CMK (cell line): ENCODE data around the gene FGD1.

Experiments
- DNase-seq: peaks from one replicate; pipeline ENCODE4 v3.0.0-alpha.2; 2010; ENCODE audit warnings: low read depth

The FGD1 gene

DNA sequence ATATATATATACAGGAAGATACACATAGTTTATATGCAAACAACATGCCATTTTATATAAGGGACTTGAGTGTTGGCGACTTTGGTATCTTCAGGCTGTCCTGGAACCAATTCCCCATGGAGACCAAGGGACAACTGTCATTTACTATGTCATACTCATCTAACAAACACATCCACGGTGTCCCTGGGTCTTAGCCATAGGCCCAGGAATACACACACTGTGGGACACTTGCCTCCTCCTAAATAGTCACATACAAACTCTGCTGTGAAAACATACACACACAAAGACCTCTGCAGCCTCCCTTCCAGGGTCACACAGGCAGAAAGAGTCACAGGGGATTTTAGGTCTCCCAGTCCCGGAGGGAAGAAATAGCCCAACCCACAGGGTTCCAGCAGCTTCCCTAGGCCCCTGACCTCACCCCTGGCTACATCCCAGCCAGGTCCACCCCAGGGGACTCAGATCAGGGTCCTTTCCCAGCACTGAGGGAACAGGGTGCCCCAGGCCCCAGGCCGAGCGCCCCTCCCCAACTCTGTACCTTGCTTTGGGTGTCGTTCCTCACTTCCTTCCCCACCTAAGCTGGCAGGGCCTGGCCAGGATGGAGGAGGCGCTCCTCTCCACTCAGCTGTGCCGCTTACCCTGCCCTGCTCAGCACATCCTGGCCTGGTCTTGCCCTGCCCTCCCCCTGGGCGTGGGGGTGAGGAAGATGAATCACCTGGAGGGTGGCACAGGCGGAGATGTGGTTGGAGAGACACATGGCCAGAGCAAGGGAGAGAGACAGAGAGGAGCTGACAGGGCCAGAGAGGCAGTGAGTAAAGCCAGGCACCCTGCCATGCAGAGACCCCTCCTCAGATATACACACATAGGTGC is 21.8 kb downstream of the FGD1 start:
- no peak for DNase-seq

DNA sequence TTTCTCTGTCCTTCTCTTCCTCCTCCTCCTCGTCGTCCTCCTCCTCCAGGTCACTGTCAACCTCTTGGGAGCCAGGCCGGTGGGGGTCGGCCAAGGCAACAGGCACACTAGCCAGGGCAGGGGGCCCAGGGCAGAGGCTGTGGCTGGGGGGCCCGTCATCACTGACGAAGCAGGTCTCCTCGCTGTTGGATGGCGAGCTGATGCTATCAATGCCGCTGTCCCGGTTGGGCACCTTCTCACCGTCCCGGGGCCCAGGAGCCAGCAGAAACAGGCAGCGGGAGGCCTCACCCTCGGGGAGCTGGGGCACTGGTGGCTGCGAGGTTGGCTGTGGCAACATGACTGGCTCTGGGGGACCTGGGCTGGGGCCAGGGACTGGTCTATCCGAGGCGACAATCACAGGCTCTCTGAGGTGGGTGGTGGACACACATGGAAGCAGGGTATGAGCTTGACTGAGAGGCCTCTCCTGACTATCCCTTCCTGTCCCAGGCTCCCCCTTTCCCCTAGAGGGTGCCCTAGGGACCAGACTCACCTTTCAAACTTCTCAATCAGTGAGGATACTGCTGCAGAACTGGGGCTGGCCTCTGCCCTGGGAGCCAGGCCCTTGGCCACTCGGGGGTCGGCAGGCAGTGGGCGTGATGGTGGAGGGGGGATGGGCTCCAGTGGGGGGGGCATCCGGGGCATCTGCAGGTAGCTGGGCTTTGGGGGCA is 25.8 kb downstream of the FGD1 start:
- DNase-seq, result no peak

DNA sequence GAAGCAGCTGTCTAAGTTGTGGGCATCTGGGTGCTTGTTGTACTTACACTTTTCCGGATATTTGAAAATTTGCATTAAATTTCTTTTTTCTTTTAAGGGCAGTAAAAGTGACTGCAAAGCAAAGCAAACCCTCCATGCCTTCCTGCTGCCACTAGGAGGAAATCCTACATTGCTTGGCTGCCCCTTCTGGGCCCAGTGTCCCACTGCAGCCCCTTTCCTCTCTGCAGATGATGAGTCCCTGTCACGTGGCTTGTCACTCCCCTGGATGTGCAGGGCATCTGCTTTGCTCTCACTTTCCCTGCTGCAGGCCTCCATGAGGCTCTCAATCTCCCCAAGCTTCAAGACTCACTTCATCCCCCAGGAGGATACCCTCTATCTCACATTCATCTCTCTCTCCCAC is 43.1 kb downstream of the FGD1 start:
- no peak for DNase-seq

DNA sequence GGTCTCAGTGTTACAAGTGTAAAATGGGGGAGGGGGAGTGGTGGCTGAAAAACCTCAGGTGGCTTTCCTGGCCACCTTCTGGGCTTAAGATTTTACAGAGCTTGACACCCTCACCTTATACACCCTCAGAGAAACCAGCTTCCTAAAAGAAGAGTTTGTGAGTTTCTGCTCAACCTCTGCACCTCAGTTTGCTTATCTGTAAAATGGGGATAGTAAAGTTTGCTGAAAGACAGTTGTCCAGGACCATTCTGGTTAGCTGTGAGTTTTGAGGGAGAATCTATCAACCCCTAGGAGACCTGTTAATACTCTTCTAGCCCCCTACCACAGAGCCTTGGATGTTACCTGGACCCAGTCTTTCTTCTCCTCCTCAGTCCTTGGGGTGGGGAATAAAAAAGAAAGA is 46.1 kb downstream of the FGD1 start:
- no peak for DNase-seq

DNA sequence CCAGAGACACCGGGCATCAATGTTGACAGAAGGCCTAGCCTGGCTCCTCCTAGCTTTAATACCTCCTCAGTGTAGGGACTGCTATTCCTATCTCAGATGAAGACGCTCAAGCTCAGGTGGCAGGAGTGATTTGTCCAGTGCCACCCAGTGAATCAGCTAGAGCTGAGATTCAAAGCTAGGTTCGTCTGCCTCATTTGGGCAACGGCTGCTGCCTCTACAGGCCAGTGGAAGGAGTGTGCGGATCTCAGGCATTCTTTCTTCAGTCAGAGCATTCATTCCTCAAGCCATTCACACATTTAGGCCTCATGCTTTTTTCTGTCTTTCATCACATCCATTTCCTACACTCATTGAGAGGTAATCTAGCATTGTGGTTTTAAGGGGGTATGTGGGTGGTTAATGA is 48.6 kb downstream of the FGD1 start:
- DNase-seq, result no peak

DNA sequence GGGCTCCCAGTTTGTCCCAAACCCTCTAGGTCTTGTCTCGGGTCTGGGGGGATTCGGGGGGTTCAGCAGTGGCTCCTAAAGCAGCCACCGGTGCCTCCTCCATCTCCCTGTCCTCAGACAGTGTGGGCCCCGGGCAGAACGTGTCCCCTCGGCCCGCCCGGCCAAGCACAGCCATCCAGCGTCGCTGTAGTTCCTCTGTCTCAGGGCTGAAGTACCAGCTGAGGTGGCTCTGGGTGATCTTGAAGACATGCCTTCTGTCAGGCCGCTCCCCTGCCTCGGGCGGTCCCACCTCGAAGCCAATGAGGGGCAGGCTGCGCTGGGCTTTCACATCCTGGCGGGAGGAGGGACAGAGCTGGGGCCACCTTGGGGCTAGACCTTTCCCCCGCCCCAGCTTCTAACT is 50.0 kb downstream of the FGD1 start:
- no peak for DNase-seq

DNA sequence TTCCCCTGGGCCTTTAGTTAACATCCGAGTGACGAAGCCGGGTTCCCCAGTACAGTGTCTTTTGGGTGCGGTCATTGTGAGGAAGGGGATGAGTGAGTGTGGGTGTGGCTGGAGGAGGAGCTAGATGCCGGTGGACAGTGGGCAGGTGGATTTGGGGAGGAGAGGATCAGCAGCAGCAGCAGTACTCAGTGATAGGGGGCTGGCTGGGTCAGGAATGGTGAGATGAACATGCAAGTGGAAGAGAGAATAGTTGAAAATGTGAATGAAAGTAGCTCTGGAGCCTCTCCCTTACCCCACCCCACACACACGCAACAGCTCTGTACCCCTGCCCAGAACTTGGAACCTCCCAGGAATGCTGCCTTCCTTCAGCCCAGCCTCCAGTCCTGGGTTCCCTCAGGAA is 51.3 kb downstream of the FGD1 start:
- no peak for DNase-seq

DNA sequence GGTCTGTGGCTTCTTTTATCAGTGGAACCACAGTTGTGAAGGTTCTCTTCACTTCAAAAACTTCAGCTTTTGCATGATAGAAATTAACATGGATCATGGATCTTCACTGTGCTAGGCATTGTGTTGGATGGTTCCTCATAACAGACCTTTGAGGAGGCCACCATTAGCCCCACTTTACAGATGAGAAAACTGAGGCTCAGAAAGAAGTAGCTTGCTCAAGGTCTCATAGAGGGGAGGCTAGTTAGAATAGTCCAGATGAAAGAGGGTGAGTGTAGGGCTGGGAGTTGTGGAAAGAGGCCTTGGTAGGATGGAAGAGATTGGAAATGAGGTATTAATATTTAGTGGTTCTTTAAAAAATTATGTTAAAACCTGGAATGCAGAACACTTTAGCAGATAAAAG is 53.2 kb downstream of the FGD1 start:
- DNase-seq, result no peak

DNA sequence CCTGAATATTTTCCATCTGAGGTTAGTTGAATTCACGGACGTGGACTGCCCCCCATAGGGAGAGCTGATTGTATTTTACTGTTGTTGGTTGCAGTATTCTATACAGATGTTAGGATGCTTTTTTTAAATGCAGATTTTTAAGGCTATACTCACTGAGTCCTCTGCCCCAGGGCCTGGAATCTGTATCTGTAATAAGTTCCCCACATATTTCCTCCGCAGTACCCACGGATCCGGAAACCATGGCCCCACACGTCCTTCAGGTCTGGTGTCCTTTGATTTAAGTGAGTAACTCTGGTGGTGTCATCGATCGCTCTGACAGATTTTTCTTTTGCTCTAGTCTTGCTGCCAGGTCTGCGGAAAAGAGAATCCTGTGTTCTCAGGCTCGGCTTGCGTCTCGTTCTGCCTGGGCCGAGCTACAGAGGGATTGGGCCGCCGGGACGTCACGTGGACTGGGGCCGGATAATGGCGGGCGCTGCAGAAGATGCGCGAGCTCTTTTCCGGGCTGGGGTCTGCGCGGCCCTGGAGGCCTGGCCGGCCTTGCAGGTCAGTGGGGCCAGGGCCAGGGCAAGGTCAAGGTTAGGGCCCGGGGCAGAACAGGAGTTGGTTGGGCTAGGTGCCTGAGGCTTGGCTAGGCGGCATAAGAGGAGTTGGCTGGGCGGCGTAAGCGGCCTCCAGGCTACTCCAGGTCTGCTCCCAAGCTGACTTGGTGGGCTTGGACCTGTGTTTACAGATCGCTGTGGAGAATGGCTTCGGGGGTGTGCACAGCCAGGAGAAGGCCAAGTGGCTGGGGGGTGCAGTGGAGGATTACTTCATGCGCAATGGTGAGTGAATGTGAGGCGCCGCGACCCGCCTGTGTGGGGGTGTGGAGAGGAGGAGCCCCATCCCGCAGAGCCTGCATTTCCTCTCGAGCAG is 55.8 kb downstream of the FGD1 start, which contains the start of gene TSR2:
TSR2 (plus strand) TSS at position 445 of the 912 bp plus-strand sequence; CDS start at position 463, 18 bp downstream.
- peak; percentile 65 for DNase-seq

DNA sequence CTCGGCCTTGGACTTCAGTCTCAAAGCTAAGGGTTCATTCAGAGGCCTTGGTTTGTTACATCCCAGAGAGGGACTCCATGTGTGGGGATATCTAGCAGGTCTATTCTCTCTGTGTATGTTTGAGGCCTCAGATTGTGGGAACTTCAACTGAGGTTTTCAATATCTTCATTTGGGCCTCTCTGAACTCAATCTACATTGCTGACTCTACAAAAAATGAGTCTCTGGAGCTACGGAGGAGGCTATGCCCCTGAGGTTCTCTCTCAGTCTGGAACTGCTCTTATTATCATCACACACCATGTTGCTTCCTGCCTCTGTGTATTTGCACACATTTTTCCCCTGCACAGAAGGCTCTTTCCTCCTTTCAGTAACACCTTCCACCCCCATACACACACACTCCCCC is 60.9 kb downstream of the FGD1 start:
- no peak for DNase-seq

DNA sequence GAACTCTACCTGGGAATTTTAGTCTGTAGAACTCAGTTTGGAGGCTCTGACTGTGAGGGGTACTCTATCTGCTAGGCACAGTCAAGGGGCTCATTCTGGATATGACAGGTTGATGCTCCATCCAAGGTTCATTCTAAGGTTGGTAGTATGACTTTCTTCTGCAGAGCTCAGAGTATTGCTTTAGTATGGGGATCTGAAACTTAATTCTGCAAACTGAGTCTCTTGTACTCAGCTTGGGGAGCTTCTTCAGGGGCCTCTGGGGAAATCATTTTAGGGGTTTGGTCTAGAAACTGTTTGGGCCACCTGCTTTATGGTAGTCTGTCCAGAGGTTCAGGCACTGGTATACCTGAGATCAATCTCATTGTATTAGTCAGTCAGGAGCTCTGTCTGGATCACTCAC is 65.5 kb downstream of the FGD1 start:
- no peak for DNase-seq

DNA sequence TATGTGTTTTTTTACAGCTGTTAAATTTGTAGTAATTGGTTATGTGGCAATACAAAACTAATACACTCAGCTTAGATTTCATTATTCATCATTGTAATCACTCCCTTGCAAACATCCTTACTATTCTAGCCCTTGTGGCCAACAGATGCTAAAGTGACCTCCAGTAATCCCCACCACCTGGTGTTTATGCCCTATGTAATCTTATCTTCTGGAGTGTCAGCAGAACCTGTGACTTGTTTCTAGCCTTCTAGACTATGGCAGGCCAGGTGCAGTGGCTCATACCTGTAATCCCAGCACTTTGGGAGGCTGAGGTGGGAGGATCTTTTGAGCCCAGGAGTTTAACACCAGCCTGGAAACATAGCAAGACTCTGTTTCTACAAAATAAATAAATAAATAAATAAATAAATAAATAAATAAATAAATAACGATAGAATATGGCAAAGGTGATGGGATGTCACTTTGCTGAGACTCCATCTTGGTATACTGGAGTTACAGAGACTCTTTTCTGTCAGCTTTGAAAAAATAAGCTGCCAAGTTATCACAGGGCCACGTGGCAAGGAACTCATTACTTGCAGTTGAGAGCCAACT is 68.1 kb downstream of the FGD1 start:
- no peak for DNase-seq

DNA sequence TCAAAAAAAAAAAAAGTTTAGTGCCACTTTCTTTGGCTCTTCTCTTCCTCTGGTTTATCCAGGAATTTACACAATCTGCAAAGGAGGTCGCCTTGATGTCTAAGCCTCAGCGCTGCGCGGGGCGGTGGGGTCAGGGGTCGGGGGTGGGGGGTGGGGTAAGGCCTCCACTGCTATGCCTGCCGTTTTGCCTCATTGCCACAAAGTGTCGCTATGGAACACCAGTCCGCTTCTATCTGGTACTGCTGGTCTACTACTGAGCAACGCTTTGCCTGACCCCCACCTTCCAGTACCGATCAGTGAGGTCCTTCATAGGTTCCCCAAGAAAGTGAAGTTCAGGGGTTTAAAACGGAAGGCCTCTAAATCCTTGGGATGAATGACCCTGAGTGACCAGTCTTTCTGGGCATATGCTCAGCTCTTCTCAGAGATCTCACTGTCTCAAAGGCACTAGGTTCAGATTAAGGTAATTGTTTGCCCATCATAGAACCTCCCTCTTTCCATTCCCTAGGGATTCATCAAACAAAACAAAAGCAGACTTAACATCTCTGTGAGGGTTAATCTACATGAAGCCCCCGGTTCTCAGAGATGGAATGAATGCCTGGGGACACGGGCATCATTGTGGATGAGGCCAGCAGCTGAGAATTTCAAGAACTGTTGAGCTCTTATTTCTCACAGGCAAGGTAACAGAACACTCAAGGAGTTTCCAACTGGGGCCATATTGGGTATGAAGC is 72.7 kb downstream of the FGD1 start:
- no peak for DNase-seq

DNA sequence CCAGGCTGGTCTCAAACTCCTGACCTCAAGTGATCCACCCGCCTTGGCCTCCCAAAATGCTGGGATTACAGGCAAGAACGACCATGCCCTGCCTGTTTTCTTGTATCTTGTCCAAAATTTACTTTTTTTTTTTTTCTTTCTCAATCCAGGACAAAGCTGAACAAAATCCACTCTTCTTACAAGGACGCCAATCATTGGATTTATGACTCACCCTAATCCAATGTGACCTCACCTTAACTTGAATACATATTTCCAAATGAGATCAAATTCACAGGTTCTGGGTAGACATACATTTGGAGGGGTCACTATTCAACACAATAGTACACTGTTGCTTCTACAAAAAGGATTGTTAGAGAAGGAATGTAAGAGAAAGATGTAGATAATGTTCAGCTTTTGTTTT is 73.9 kb downstream of the FGD1 start:
- DNase-seq, result no peak

DNA sequence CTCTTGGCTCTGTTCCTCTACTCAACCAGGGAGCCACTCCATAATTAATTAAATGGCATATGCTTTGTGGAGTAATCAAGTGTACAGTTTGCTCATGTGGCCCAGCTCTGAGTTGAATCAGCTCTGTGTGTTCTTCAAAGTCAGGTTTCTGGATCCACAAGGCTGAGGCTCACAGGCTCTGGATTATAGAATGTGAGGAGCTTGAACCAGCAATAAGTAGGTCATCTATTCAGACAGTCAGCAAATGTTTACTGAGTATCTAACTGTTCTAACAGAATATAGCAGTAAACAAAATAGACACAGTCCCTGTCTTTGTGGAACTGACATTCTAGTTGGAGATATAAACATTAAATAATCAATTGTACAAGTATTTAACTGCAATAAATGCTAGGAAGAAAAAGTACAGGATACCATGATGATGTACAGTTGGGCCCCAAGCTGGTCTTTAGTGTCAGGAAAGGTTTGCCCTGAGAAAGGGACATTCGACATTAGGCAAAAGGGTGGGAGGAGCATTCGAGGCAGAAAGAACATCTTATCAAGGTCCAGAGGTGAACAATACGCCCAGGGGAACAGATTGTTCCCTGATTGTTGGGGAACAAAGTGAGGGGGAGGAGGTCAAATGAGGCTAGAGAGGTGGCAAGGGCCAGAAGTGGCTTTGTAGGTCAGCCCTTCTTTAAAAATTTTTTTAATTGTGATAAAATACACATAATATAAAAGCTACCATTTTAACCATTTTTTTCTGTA is 76.3 kb downstream of the FGD1 start:
- no peak for DNase-seq

DNA sequence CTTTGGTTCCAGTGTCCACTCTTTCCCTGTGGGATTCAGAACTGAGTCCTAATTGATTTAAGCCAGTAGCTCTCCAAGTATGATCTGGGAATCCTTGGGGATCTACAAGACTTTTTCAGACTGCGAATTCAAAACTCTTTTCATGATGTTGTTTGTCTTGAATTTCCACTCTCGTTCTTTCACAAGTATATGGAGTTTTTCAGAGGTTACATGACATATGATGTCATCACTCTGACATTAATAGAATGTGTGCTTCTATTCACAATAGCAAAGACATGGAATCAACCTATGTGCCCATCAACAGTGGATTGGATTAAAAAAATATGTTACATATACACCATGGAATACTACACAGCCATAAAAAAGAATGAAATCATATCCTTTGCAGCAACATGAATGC is 79.1 kb downstream of the FGD1 start:
- DNase-seq, result no peak

DNA sequence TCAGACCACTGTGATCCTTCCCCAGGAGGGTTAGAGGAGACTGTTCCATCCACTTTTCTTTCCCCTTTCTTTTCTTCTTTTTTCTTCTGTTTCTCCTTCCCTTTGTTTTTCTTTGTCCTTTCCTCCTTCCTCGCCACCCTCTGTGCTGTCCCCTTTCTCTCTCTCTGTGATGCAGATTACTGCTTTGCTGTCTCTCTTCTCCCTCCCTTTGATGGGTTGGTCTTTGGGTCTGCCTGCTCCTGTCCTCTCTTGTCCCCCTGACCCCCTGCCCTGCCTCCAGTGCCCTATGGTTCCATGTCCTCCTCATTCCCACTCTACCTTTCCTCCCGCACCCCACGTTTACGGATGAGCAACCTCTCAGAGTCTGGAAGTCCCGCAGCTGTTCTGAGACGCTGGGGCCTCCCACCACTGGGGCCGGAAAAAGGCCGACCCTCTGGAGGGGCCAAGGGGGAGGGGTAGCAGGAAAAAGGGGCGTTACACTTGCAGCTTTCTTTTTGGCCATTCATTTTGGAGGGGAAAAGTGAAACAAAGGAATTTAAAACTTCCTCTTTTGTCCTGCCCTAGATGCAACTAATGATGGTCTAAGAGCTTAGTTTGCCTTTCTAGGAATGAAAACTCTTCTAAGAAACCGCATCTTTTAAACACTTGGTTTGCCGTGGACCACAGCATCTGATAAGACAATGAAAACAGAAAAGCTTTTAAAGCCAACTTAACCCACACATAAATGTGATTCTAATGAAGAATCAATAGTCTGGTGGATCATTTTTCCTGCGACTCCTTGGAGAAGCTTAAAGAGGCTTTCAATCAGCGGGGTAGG is 80.3 kb downstream of the FGD1 start:
- no peak for DNase-seq

DNA sequence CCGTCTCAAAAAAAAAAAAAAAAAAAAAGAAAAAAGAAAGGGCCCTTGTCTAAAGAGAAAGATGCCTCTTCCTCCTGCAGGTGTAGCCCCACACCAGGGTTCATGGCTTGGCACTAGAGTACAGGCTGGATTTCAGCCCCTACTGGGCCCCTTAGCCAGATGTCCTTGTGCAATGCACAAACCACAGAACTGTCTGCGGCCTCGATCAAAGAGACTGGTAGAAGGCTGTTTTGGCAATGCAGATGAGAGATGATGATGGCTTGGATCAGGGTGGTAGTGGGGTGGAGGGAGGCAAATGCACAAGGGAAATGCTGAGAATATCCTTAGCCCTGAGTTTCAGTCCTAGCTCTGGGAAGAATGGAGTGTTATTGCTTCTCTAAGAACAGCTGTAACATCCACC is 82.3 kb downstream of the FGD1 start:
- DNase-seq, result no peak

DNA sequence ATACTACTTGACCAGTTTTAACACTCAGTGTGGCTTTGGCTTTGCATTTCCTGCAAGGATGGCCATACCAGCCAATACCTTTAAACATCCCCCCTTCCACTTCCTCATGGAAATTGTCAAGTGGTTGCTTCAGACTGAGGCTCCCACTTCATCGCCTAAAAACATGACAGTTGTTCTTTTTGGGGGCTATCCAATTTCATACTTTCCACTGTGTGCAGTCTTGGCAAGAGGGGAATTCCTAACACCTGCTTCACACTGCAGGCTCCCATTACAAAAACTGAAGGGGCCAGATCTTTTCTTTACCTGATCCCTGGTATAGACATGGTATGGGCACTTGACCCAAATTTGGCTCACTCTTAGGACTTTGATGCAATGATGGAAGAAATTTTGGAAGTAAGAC is 84.3 kb downstream of the FGD1 start:
- DNase-seq, result no peak

DNA sequence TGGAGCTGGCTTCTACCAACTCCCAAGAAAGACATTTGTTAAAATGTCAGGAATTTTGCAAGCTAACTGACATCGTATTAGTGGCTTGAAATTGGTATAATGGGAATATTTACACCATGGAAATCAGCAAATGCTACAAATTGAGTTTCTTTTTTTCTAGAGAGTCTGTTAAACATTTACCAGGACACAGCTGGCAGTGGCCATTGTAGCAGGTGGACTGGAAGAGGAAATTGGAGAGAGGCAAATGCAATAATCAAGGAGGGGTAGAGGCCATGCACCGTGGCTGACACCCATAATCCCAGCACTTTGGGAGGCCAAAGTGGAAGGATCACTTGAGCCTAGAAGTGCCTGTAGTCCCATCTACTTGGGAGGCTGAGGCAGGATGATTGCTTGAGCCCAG is 88.8 kb downstream of the FGD1 start:
- no peak for DNase-seq
